Body of pancreas (tissue), 4 donors: Measurements from ENCODE around the gene CUEDC2.

ENCODE experiments used
- POLR2A ChIP-seq, 3 donors: fragments of 450-650 bp; IDR thresholded peaks; one replicate each; pipeline ENCODE4 v1.6.1; 2016; ENCODE audit warnings: antibody characterized with exemption in 3 of 3, mild to moderate bottlenecking in 2 of 3
- TF ChIP-seq, protein P1 (sequence below), 7 experiments: fragments of 450-650 bp in 4 of 7; fragments of 200-600 bp in 3 of 7; sonication (generic) in 3 of 7; IDR thresholded peaks; one replicate each; pipeline ENCODE4 v1.5.1; 2016 to 2019; ENCODE audit warnings: antibody characterized with exemption in 7 of 7

DNA sequence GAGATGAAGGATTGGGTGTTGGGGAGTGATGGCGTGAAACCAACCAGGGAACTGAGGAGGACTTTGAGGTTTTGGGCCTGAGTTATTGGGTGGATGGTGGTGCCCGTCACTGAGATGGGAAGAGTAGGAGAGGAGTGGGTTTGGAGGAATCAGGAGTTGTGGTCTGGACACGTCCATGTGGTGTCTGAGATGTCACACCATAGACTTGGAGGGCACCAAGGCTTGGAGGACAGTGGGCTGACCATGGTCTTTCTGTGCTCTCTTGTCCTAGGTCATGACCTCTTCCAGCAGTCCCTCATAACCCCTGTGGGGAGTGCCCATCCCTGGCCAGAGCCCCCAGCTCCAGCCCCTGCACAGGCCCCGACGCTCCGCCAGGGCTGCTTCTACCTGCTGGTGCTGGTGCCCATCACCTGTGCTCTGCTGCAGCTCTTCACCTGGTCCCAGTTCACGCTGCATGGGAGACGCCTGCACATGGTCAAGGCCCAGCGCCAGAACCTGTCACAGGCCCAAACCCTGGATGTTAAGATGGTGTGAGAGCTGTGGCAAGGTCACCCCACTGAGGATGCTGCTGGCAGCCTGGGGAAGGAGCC, 43.2 kb upstream of the CUEDC2 start:
- no peak for TF ChIP-seq POLR2A (IDR thresholded peaks at IDR 0.05)
- TF ChIP-seq, protein P1, sequence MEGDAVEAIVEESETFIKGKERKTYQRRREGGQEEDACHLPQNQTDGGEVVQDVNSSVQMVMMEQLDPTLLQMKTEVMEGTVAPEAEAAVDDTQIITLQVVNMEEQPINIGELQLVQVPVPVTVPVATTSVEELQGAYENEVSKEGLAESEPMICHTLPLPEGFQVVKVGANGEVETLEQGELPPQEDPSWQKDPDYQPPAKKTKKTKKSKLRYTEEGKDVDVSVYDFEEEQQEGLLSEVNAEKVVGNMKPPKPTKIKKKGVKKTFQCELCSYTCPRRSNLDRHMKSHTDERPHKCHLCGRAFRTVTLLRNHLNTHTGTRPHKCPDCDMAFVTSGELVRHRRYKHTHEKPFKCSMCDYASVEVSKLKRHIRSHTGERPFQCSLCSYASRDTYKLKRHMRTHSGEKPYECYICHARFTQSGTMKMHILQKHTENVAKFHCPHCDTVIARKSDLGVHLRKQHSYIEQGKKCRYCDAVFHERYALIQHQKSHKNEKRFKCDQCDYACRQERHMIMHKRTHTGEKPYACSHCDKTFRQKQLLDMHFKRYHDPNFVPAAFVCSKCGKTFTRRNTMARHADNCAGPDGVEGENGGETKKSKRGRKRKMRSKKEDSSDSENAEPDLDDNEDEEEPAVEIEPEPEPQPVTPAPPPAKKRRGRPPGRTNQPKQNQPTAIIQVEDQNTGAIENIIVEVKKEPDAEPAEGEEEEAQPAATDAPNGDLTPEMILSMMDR (IDR thresholded peaks at IDR 0.05): no peak
